ENCODE measurements around the gene CRTAC1. TPM values are rescaled to one million over a fixed set of nuclear protein-coding genes. Genes with fewer than 3 reads are reported as not detected.

Gene CRTAC1
- total and polyA plus RNA-seq, 2 donors (not counting 3 experiments of a cell fraction or from before 2014, with no cell fraction given), result 1.4 to 3.0 TPM

- Histone ChIP-seq H3K79me2 (ENCODE audit: control insufficient read depth, insufficient read depth, low read length) (no peaks in the 10 kb centered on the region), H2AFZ (ENCODE audit: low read depth, low read length) (no peak overlapping the region), H3K4me3 (replicated peaks in 1 of 3; ENCODE audit: insufficient read depth in 1 of 3, low read depth in 1 of 3, low read length in 3 of 3) (no peak overlapping the region), H3K27me3 (ENCODE audit: control insufficient read depth in 2 of 2, insufficient read depth in 2 of 2, low read length in 2 of 2) (peaks cover 7 to 17% of the 10 kb centered on the region in 2 experiments), H3K9me1 (replicated peaks; ENCODE audit: control insufficient read depth, extremely low read depth, insufficient read depth, low read length) (no peaks in the 10 kb centered on the region), H3K9me3 (replicated peaks; ENCODE audit: control insufficient read depth, insufficient read depth, low read length) (no peaks in the 10 kb centered on the region), H4K20me1 (replicated peaks; ENCODE audit: control insufficient read depth, extremely low read depth, insufficient read depth, low read length) (no peaks in the 10 kb centered on the region), H3K4me2 (ENCODE audit: insufficient read depth, low read length) (no peak overlapping the region), H3K4me1 (ENCODE audit: control insufficient read depth, extremely low read depth, insufficient read depth, low read length) (peaks cover 2% of the 10 kb centered on the region), H3K27ac (ENCODE audit: insufficient read depth, low read depth, low read length) (no peak overlapping the region), H3K36me3 (ENCODE audit: control insufficient read depth in 2 of 2, extremely low read depth in 1 of 2, insufficient read depth in 2 of 2, low read length in 2 of 2) (no peaks in the 10 kb centered on the region), H3K9ac (replicated peaks; ENCODE audit: extremely low read depth, insufficient read depth, low read length) (no peak overlapping the region)
- TF ChIP-seq EZH2 (IDR thresholded peaks at IDR 0.05; ENCODE audit: borderline replicate concordance, low read depth, low read length, severe bottlenecking) (no peak), JUN (IDR thresholded peaks at IDR 0.05; ENCODE audit: borderline replicate concordance, insufficient read depth, insufficient read length, low read depth) (no peak), MYC (IDR thresholded peaks at IDR 0.05; ENCODE audit: low read depth, low read length) (no peak), FOS (IDR thresholded peaks at IDR 0.05; ENCODE audit: borderline replicate concordance, insufficient read depth, low read length) (no peak), POLR2AphosphoS5 (IDR thresholded peaks at IDR 0.05; ENCODE audit: insufficient read depth, low read depth, low read length) (no peak)
- TF ChIP-seq, protein P1, sequence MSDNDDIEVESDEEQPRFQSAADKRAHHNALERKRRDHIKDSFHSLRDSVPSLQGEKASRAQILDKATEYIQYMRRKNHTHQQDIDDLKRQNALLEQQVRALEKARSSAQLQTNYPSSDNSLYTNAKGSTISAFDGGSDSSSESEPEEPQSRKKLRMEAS (IDR thresholded peaks at IDR 0.05; ENCODE audit: insufficient read depth, insufficient read length), result no peak
- no TSS peak for BruUV-seq (replicated peaks)
- DNase-seq (ENCODE audit: low read depth, low spot score), result no peak
- POLR2A ChIA-PET, result no interaction called here
- CTCF ChIA-PET, result no interaction called here
- intact Hi-C loops (cut with micrococcal nuclease) (no loop called here), dilution Hi-C loops (cut with MboI; ENCODE audit: extremely low pct_ligation_motif_present, low sequenced_read_pairs) (no loop called here)
- no peak for FAIRE-seq
These were observed 178.9 kb downstream of the CRTAC1 start for GRCh38 chr10:97851341-97852001.

DNA sequence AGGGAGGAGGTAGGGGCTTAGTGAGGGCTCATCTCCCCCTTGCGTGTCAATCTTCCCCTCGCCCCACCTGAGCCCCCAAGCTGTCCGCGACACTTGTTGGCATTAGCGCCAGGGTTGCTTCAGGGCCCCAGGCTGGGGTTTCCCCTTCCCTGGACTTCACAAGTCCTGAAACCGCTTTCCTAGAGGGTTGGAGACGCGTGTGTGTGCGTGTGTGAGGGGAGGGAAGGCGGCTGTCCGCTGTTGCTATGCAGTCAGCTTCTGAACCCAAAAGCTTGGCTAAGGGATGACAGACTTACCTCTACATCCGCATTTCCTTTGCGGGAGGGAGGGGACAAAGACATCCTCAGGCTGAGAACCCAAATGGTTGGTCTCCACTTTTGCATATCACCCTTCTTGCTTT, 180.0 kb downstream of the CRTAC1 start:
- Histone ChIP-seq H2AFZ (ENCODE audit: low read depth, low read length) (no peak overlapping the region), H3K4me3 (replicated peaks in 1 of 3; ENCODE audit: insufficient read depth in 1 of 3, low read depth in 1 of 3, low read length in 3 of 3) (no peak overlapping the region), H3K27ac (ENCODE audit: insufficient read depth, low read depth, low read length) (no peak overlapping the region), H3K9me3 (replicated peaks; ENCODE audit: control insufficient read depth, insufficient read depth, low read length) (no peaks in the 10 kb centered on the region), H3K9me1 (replicated peaks; ENCODE audit: control insufficient read depth, extremely low read depth, insufficient read depth, low read length) (no peaks in the 10 kb centered on the region), H3K27me3 (ENCODE audit: control insufficient read depth in 2 of 2, insufficient read depth in 2 of 2, low read length in 2 of 2) (peaks cover 7 to 17% of the 10 kb centered on the region in 2 experiments), H3K4me1 (ENCODE audit: control insufficient read depth, extremely low read depth, insufficient read depth, low read length) (peaks cover 2% of the 10 kb centered on the region), H3K36me3 (ENCODE audit: control insufficient read depth in 2 of 2, extremely low read depth in 1 of 2, insufficient read depth in 2 of 2, low read length in 2 of 2) (no peaks in the 10 kb centered on the region), H3K79me2 (ENCODE audit: control insufficient read depth, insufficient read depth, low read length) (no peaks in the 10 kb centered on the region), H3K9ac (replicated peaks; ENCODE audit: extremely low read depth, insufficient read depth, low read length) (no peak overlapping the region), H3K4me2 (ENCODE audit: insufficient read depth, low read length) (no peak overlapping the region), H4K20me1 (replicated peaks; ENCODE audit: control insufficient read depth, extremely low read depth, insufficient read depth, low read length) (no peaks in the 10 kb centered on the region)
- dilution Hi-C loops (cut with MboI; ENCODE audit: extremely low pct_ligation_motif_present, low sequenced_read_pairs) (no loop called here), intact Hi-C loops (cut with micrococcal nuclease) (no loop called here)
- ChIA-PET POLR2A (no interaction called here), CTCF (interaction anchor here (1.2 to 1.4 kb wide), 2 partner anchors 19 to 58 kb away, joined by 3 to 4 read pairs; no protein-coding TSS in a partner anchor)
- FAIRE-seq (no peak), DNase-seq (ENCODE audit: low read depth, low spot score) (no peak)
- peak; percentile 10 for TF ChIP-seq EZH2 (IDR thresholded peaks at IDR 0.05; ENCODE audit: borderline replicate concordance, low read depth, low read length, severe bottlenecking)
- no peak for TF ChIP-seq FOS (IDR thresholded peaks at IDR 0.05; ENCODE audit: borderline replicate concordance, insufficient read depth, low read length)
- BruUV-seq (replicated peaks), result no TSS peak
